KMS-11 (cell line): ENCODE measurements around the gene IQCE.

Experiments used
- H2AFZ ChIP-seq: fragments of 200-600 bp; sonication (generic); 2 replicates; pipeline ENCODE4 v1.6.1; 2016; ENCODE audit warnings: antibody characterized with exemption, mixed run types, low read depth
- H3K27ac ChIP-seq: fragments of 200-600 bp; sonication (generic); 2 replicates; pipeline ENCODE4 v1.6.1; 2016; ENCODE audit warnings: mild to moderate bottlenecking, mixed run types
- H3K27me3 ChIP-seq: fragments of 200-600 bp; sonication (generic); 2 replicates; pipeline ENCODE4 v1.6.1; 2017; ENCODE audit warnings: mild to moderate bottlenecking, low read depth, mixed run types, moderate library complexity; ENCODE audit not compliant: insufficient read depth
- H3K36me3 ChIP-seq: fragments of 200-600 bp; sonication (generic); 2 replicates; pipeline ENCODE4 v1.6.1; 2017; ENCODE audit warnings: mild to moderate bottlenecking, mixed run types; ENCODE audit not compliant: insufficient read depth
- H3K4me1 ChIP-seq: fragments of 200-600 bp; sonication (generic); 2 replicates; pipeline ENCODE4 v1.6.1; 2016; ENCODE audit warnings: mild to moderate bottlenecking, low read depth, mixed run types; ENCODE audit not compliant: poor library complexity, severe bottlenecking
- H3K4me2 ChIP-seq: fragments of 200-600 bp; sonication (generic); 2 replicates; pipeline ENCODE4 v1.7.0; 2016; ENCODE audit warnings: mild to moderate bottlenecking, mixed run types
- H3K4me3 ChIP-seq: fragments of 200-600 bp; sonication (generic); IDR thresholded peaks from 2 replicates; pipeline ENCODE4 v1.6.1; 2017; ENCODE audit warnings: low read depth, low read length, mixed read lengths; ENCODE audit not compliant: insufficient read depth
- H3K79me2 ChIP-seq: fragments of 200-600 bp; sonication (generic); 2 replicates; pipeline ENCODE4 v1.6.1; 2016; ENCODE audit warnings: low read depth, mixed run types; ENCODE audit not compliant: insufficient read depth
- H3K9ac ChIP-seq: fragments of 200-600 bp; sonication (generic); 2 replicates; pipeline ENCODE4 v1.6.1; 2016; ENCODE audit warnings: mild to moderate bottlenecking, mixed run types
- H4K20me1 ChIP-seq: fragments of 200-600 bp; sonication (generic); 2 replicates; pipeline ENCODE4 v1.6.1; 2016; ENCODE audit warnings: mild to moderate bottlenecking, mixed run types; ENCODE audit not compliant: insufficient read depth
- CTCF ChIP-seq: fragments of 200-600 bp; sonication (generic); conservative IDR thresholded peaks from 2 replicates; pipeline ENCODE4 v1.6.1; 2017; ENCODE audit warnings: low read depth, mild to moderate bottlenecking, antibody characterized with exemption, low read length, moderate library complexity, mixed read lengths

IQCE gene

DNA sequence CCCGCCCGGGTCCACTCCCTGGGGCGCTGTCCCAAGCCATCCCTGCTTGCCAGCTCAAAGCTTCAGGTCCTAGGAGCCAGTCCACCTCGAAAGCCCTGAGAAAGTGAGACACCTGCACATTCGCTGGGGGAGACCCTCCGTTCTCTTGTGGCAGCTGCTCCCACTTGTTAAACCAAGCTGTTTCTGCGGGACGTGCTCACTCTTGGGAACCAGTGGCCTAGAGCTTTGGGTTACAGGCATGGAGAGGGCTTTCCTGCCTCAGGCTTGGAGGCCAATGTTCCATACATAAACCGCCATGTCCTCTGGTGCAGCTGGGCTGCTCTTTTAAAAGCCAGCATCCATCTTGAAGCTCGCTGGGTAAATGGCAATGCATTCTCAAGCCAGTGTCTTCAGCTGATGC is 53.1 kb downstream of the IQCE start:
- Histone ChIP-seq H3K27me3 (no peaks in the 10 kb centered on the region; the same call in 1 of the 2 replicates), H3K79me2 (no peaks in the 10 kb centered on the region), H2AFZ (no peak overlapping the region), H3K9ac (no peak overlapping the region), H3K36me3 (no peaks in the 10 kb centered on the region), H4K20me1 (no peaks in the 10 kb centered on the region), H3K4me3 (no peak overlapping the region), H3K4me2 (no peak overlapping the region), H3K4me1 (no peaks in the 10 kb centered on the region), H3K27ac (no peak overlapping the region)
- no peak for TF ChIP-seq CTCF

DNA sequence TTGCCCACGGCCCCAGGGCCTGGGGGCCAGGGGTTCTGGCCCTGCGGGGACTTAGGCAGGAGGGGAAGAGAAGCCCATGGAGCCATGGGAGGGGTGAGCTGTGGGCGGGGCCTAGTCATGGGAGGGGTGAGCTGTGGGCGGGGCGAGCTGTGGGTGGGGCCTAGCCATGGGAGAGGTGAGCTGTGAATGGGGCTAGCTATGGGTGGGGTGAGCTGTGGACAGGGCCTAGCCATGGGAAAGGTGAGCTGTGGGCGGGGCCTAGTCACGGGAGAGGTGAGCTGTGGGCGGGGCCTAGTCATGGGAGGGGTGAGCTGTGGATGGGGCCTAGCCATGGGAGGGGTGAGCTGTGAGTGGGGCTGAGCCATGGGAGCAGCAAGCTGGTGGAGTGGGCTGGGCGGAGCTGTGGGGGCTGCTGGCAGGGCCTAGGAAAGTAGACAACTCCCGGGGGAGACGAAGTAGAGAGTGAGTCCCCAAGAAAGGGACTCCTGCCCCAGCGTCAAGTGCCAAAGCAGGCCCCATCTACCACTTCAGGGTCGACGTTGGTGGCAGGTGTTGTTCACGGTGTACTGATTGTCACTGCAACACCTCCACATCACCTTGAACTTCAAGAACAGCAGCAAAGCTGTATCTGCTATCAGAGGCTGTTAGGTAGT is 53.8 kb downstream of the IQCE start:
- Histone ChIP-seq H3K36me3 (no peaks in the 10 kb centered on the region), H3K27me3 (no peaks in the 10 kb centered on the region; the same call in 1 of the 2 replicates), H3K27ac (no peak overlapping the region), H3K9ac (no peak overlapping the region), H3K4me2 (no peak overlapping the region), H3K4me3 (no peak overlapping the region), H2AFZ (no peak overlapping the region), H4K20me1 (no peaks in the 10 kb centered on the region), H3K4me1 (no peaks in the 10 kb centered on the region), H3K79me2 (no peaks in the 10 kb centered on the region)
- TF ChIP-seq CTCF, result no peak

DNA sequence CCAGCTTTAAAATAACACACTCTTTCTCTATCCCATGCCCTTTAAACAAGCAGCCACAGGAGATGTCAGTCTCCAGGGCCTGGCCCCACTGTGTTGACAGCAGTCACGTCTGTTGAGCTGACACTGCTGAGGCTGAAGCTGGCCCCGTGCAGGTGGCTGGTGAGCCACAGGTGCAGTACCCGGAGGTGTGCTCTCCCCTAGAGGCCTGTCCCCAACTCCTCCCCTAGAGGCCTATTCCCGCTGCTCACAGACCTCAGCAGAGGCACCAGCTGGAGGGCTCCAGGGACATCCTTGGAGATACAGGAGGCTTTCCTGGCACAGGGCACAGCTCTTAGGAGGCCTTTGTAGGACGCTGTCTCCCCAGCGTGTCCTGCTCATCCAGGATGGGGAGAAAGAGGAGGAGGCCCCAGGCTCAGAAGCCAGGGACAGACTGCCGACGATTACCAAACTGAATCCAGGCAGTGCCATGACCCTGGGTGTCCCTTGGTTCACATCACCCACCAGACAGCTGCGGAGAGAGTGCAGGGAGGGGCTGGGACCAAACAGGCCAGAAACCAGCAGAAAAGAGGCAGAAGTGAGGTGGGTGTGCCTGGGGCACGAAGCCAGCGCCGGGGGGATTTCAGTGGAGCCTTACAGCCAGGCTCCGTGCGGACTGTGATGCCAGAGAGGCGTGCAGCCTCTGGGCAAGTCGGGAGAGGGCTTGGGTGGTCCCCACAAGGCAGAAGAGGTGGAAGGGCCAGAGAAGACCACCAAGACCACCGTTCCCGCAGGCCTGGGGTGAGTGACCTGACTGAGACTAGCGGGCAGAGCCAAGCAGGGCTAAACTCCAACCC is 54.5 kb downstream of the IQCE start:
- Histone ChIP-seq H3K4me2 (no peak overlapping the region), H3K79me2 (no peaks in the 10 kb centered on the region), H3K9ac (no peak overlapping the region), H3K4me3 (no peak overlapping the region), H3K4me1 (no peaks in the 10 kb centered on the region), H3K27me3 (no peaks in the 10 kb centered on the region; the same call in 1 of the 2 replicates), H2AFZ (no peak overlapping the region), H3K36me3 (no peaks in the 10 kb centered on the region), H4K20me1 (no peaks in the 10 kb centered on the region), H3K27ac (no peak overlapping the region)
- TF ChIP-seq CTCF, result no peak

- Histone ChIP-seq H3K9ac (no peak overlapping the region), H3K4me1 (no peaks in the 10 kb centered on the region), H2AFZ (no peak overlapping the region), H3K27ac (no peak overlapping the region), H3K4me2 (no peak overlapping the region), H3K36me3 (no peaks in the 10 kb centered on the region), H3K4me3 (no peak overlapping the region), H3K79me2 (no peaks in the 10 kb centered on the region), H4K20me1 (no peaks in the 10 kb centered on the region), H3K27me3 (no peaks in the 10 kb centered on the region; the same call in 1 of the 2 replicates)
- TF ChIP-seq CTCF, result no peak
Measured at GRCh38 chr7:2613931-2614600, 55.3 kb downstream of the IQCE start.
